ENCODE results near the gene GMDS. TPM values are rescaled to one million over a fixed set of nuclear protein-coding genes. Genes with fewer than 3 reads are reported as not detected.

The GMDS gene
- total and polyA plus RNA-seq, 2 donors (not counting 1 experiment from before 2014, with no cell fraction given), result 11.5 to 16.4 TPM

DNA sequence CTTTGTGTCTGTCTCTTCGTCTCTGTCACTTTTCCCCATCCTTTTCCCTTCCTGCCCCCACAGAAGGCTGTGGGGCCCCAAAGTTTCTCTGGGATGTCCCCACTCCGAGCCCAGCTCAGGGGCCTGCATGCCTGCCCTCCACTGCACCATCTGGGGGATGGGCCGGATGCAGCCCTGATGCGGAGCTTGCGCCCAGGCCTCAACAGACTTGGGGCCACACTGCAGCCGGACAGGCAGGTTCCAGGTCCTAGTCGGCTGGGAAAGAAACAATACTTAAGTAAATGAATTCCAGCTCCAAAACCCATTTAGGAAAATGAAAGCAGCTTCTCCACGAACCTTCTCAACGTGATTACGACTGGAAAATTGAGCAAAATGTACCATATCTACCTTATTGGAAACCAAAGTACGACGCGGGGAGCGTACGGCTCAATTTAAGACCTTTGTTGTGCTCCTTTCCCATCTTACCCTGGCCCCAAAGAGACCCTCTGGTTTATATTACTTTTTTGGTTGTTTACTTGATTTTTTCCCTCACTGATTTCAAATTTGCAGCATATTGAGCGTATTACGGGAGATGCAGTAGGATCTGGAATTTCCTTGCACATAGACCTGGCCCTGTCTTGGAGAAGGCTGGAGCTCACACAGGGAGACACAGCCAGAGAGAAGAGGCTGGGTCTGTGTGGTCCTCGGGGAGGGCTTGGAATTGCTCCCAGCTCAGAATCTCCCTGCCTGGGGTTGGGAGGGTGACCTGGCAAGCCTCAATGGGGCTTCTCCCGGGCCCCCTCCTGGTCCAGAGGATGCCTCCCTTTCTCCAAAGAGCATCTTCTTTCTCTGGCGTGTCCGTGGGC lies 627.7 kb downstream of the GMDS start:
- CTCF ChIA-PET, result interaction anchor here (0.8 to 1.6 kb wide), 7 partner anchors 10 to 1077 kb away, joined by 3 to 5 read pairs (median 3); no protein-coding TSS in a partner anchor
- Histone ChIP-seq H3K4me1 (ENCODE audit: control insufficient read depth in 2 of 2, insufficient read depth in 2 of 2, low read length in 2 of 2) (peaks cover 32 to 37% of the 10 kb centered on the region in 2 donors), H4K20me1 (ENCODE audit: control insufficient read depth, insufficient read depth, low read length, poor library complexity, severe bottlenecking) (peaks cover 7% of the 10 kb centered on the region), H3K27me3 (replicated peaks in 1 of 4; ENCODE audit: control extremely low read depth in 1 of 4, control insufficient read depth in 3 of 4, insufficient read depth in 4 of 4, low read length in 3 of 4) (peaks cover 0 to 88% (median 63%) of the 10 kb centered on the region in 4 experiments), H2AFZ (ENCODE audit: insufficient read depth, low read depth, low read length, poor library complexity, severe bottlenecking) (no peak overlapping the region), H3K9me3 (ENCODE audit: control extremely low read depth in 1 of 3, control insufficient read depth in 2 of 3, insufficient read depth in 1 of 3, low read length in 2 of 3) (peaks cover 0 to 41% (median 7%) of the 10 kb centered on the region in 3 donors), H3K27ac (ENCODE audit: low read length in 2 of 2) (no peak overlapping the region), H3K36me3 (replicated peaks in 1 of 2; ENCODE audit: control extremely low read depth in 1 of 2, control insufficient read depth in 1 of 2, extremely low read depth in 1 of 2, insufficient read depth in 2 of 2, low read length in 1 of 2) (no peaks in the 10 kb centered on the region), H3K79me2 (ENCODE audit: control insufficient read depth, insufficient read depth, low read length) (no peaks in the 10 kb centered on the region), H3K4me3 (ENCODE audit: control extremely low read depth in 1 of 5, extremely low read depth in 1 of 5, insufficient read depth in 1 of 5, low read depth in 2 of 5, low read length in 4 of 5) (no peak overlapping the region), H3K9ac (ENCODE audit: low read length) (no peak overlapping the region), H3K4me2 (replicated peaks; ENCODE audit: low read depth, low read length, poor library complexity, severe bottlenecking) (no peak overlapping the region)
- TF ChIP-seq, protein P1, sequence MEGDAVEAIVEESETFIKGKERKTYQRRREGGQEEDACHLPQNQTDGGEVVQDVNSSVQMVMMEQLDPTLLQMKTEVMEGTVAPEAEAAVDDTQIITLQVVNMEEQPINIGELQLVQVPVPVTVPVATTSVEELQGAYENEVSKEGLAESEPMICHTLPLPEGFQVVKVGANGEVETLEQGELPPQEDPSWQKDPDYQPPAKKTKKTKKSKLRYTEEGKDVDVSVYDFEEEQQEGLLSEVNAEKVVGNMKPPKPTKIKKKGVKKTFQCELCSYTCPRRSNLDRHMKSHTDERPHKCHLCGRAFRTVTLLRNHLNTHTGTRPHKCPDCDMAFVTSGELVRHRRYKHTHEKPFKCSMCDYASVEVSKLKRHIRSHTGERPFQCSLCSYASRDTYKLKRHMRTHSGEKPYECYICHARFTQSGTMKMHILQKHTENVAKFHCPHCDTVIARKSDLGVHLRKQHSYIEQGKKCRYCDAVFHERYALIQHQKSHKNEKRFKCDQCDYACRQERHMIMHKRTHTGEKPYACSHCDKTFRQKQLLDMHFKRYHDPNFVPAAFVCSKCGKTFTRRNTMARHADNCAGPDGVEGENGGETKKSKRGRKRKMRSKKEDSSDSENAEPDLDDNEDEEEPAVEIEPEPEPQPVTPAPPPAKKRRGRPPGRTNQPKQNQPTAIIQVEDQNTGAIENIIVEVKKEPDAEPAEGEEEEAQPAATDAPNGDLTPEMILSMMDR (IDR thresholded peaks at IDR 0.05), result no peak
- no peak for TF ChIP-seq EZH2 (IDR thresholded peaks at IDR 0.05; ENCODE audit: borderline replicate concordance, insufficient read depth, low read depth, low read length, poor library complexity, severe bottlenecking)
- Mint-ChIP-seq H3K4me3 (peak overlapping the region; percentile 48), H3K4me1 (peaks cover 10% of the 10 kb centered on the region), H3K27ac (no peak overlapping the region), H3K9me3 (ENCODE audit: insufficient read depth) (no peaks in the 10 kb centered on the region), H3K27me3 (peaks cover 57% of the 10 kb centered on the region)
- ATAC-seq (ENCODE audit: low read depth), result no peak
- POLR2A ChIA-PET, result no interaction called here
- 87% methylated on average over 16 of the region's 21 CpGs for WGBS (ENCODE audit: insufficient coverage)
- no peak for DNase-seq
- intact Hi-C loops (cut with micrococcal nuclease), result no loop called here
